Mesenchymal stem cell (in vitro differentiated cells and primary cell): ENCODE results near the gene KRT12.

Experiments
- DNase-seq: peaks from one replicate; pipeline ENCODE4 v3.0.0-alpha.2; 2013
- H2AFZ ChIP-seq: one replicate; pipeline ENCODE4 v1.6.1; 2013; ENCODE audit warnings: low read depth, mild to moderate bottlenecking, control low read depth, inconsistent platforms, low read length, moderate library complexity
- H2AK5ac ChIP-seq: 2 replicates; pipeline ENCODE4 v1.6.1; 2013; ENCODE audit warnings: low read length, moderate library complexity, mild to moderate bottlenecking, inconsistent platforms; ENCODE audit not compliant: severe bottlenecking
- H2BK120ac ChIP-seq: one replicate; pipeline ENCODE4 v1.6.1; 2013; ENCODE audit warnings: low read depth, mild to moderate bottlenecking, inconsistent platforms, low read length, moderate library complexity
- H2BK12ac ChIP-seq, 2 experiments: one replicate each; pipeline ENCODE4 v1.6.1; 2013; ENCODE audit warnings: inconsistent platforms in 2 of 2, low read length in 2 of 2, mild to moderate bottlenecking in 2 of 2, moderate library complexity in 2 of 2, control low read depth in 1 of 2
- H2BK15ac ChIP-seq: one replicate; pipeline ENCODE4 v1.6.1; 2013; ENCODE audit warnings: mild to moderate bottlenecking, low read depth, inconsistent platforms; ENCODE audit not compliant: poor library complexity, severe bottlenecking
- H2BK5ac ChIP-seq: 2 replicates; pipeline ENCODE4 v1.6.1; 2013; ENCODE audit warnings: low read depth, mild to moderate bottlenecking, low read length, control low read depth, inconsistent platforms; ENCODE audit not compliant: poor library complexity, severe bottlenecking
- H3K14ac ChIP-seq, 2 experiments: one replicate each; pipeline ENCODE4 v1.6.1; 2013; ENCODE audit warnings: inconsistent platforms in 2 of 2, low read length in 2 of 2, control low read depth in 1 of 2, mild to moderate bottlenecking in 1 of 2, moderate library complexity in 1 of 2
- H3K18ac ChIP-seq, 2 experiments: one replicate each; pipeline ENCODE4 v1.6.1; 2013; ENCODE audit warnings: inconsistent platforms in 2 of 2, low read length in 2 of 2, control low read depth in 1 of 2, low read depth in 1 of 2, mild to moderate bottlenecking in 1 of 2
- H3K23ac ChIP-seq, 2 experiments: one replicate each; pipeline ENCODE4 v1.6.1; 2013; ENCODE audit warnings: inconsistent platforms in 2 of 2, low read length in 2 of 2, mild to moderate bottlenecking in 2 of 2, moderate library complexity in 2 of 2, control low read depth in 1 of 2
- H3K27ac ChIP-seq: 2 replicates; pipeline ENCODE4 v1.5.1; 2013; ENCODE audit warnings: mild to moderate bottlenecking, moderate library complexity, low read length, control low read depth, inconsistent platforms; ENCODE audit not compliant: poor library complexity, severe bottlenecking
- H3K27me3 ChIP-seq, 2 experiments: 2 replicates each; pipeline versions ENCODE4 v1.6.1 to v1.7.0; 2013; ENCODE audit warnings: low read length in 2 of 2, mild to moderate bottlenecking in 2 of 2, moderate library complexity in 2 of 2, control low read depth in 1 of 2, inconsistent platforms in 1 of 2; ENCODE audit not compliant: control insufficient read depth in 1 of 2, insufficient read depth in 1 of 2
- H3K36me3 ChIP-seq, 2 experiments: 2 replicates each; pipeline versions ENCODE4 v1.6.1 to v1.7.0; 2013; ENCODE audit warnings: low read length in 2 of 2, control low read depth in 1 of 2, inconsistent platforms in 1 of 2, low read depth in 1 of 2, mild to moderate bottlenecking in 1 of 2; ENCODE audit not compliant: insufficient read depth in 2 of 2, control insufficient read depth in 1 of 2
- H3K4ac ChIP-seq, 2 experiments: one replicate each; pipeline ENCODE4 v1.6.1; 2013; ENCODE audit warnings: inconsistent platforms in 2 of 2, low read length in 2 of 2, mild to moderate bottlenecking in 2 of 2, moderate library complexity in 2 of 2, control low read depth in 1 of 2, low read depth in 1 of 2
- H3K4me1 ChIP-seq: 2 replicates; pipeline ENCODE4 v1.6.1; 2013; ENCODE audit warnings: low read depth, low read length, control low read depth; ENCODE audit not compliant: control insufficient read depth, insufficient read depth
- H3K4me2 ChIP-seq: 2 replicates; pipeline ENCODE4 v1.6.1; 2013; ENCODE audit warnings: low read length, mild to moderate bottlenecking, inconsistent platforms; ENCODE audit not compliant: poor library complexity, severe bottlenecking
- H3K4me3 ChIP-seq, 2 experiments: 2 replicates each; pipeline versions ENCODE4 v1.5.1 to v1.7.0; 2013; ENCODE audit warnings: low read length in 2 of 2, mild to moderate bottlenecking in 2 of 2, control low read depth in 1 of 2, low read depth in 1 of 2; ENCODE audit not compliant: insufficient read depth in 1 of 2
- H3K79me1 ChIP-seq: replicated peaks from 2 replicates; pipeline ENCODE4 v1.6.1; 2013; ENCODE audit warnings: mild to moderate bottlenecking, control low read depth, low read length, inconsistent platforms; ENCODE audit not compliant: poor library complexity, severe bottlenecking
- H3K9ac ChIP-seq: 2 replicates; pipeline ENCODE4 v1.7.0; 2013; ENCODE audit warnings: mild to moderate bottlenecking, low read length, moderate library complexity
- H3K9me3 ChIP-seq: 2 replicates; pipeline ENCODE4 v1.7.0; 2013; ENCODE audit warnings: mild to moderate bottlenecking, low read length; ENCODE audit not compliant: control insufficient read depth
- H4K8ac ChIP-seq: one replicate; pipeline ENCODE4 v1.6.1; 2013; ENCODE audit warnings: inconsistent platforms, mild to moderate bottlenecking, low read length, moderate library complexity
- H4K91ac ChIP-seq: one replicate; pipeline ENCODE4 v1.6.1; 2013; ENCODE audit warnings: mild to moderate bottlenecking, low read length, inconsistent platforms
- WGBS: methylation state at CpG from one replicate; pipeline ENCODE4 v1.1.7; 2013; ENCODE audit warnings: mixed read lengths; 5-methylcytosine and 5-hydroxymethylcytosine counted together

KRT12 gene

GRCh38 chr17:40870136-40870535 lies 3.1 kb upstream of the KRT12 start:
- H4K91ac ChIP-seq, result no peak overlapping the region
- H3K18ac ChIP-seq, result no peak overlapping the region
- H2AK5ac ChIP-seq, result no peak overlapping the region
- no peak overlapping the region for H3K4me2 ChIP-seq
- H3K9me3 ChIP-seq, result no peaks in the 10 kb centered on the region
- no peak overlapping the region for H2BK12ac ChIP-seq
- no peak overlapping the region for H2BK15ac ChIP-seq
- no peak overlapping the region for H3K27ac ChIP-seq
- H3K4ac ChIP-seq, result no peak overlapping the region
- H3K27me3 ChIP-seq, result no peaks in the 10 kb centered on the region
- no peak overlapping the region for H3K4me3 ChIP-seq
- H3K36me3 ChIP-seq, result no peaks in the 10 kb centered on the region
- no peaks in the 10 kb centered on the region for H3K79me1 ChIP-seq
- WGBS, result 66% methylated on average over 3 of the region's 4 CpGs
- H2BK120ac ChIP-seq, result no peak overlapping the region
- no peak overlapping the region for H3K23ac ChIP-seq
- no peak overlapping the region for H2BK5ac ChIP-seq
- no peak overlapping the region for H4K8ac ChIP-seq
- no peak overlapping the region for H3K14ac ChIP-seq
- H3K4me1 ChIP-seq, result peaks cover 2% of the 10 kb centered on the region
- H2AFZ ChIP-seq, result no peak overlapping the region
- DNase-seq, result no peak
- no peak overlapping the region for H3K9ac ChIP-seq

- Histone ChIP-seq H2BK15ac (no peak overlapping the region), H3K9me3 (no peaks in the 10 kb centered on the region), H3K27ac (no peak overlapping the region), H3K23ac (no peak overlapping the region), H3K9ac (peak overlapping the region; percentile 15), H3K4me1 (peaks cover 4% of the 10 kb centered on the region), H3K4me2 (no peak overlapping the region), H2AK5ac (no peak overlapping the region), H2BK12ac (no peak overlapping the region), H3K4ac (no peak overlapping the region), H3K4me3 (no peak overlapping the region), H3K14ac (no peak overlapping the region), H2AFZ (no peak overlapping the region), H3K27me3 (no peaks in the 10 kb centered on the region), H4K91ac (no peak overlapping the region), H2BK120ac (no peak overlapping the region), H4K8ac (no peak overlapping the region), H3K79me1 (no peaks in the 10 kb centered on the region), H3K36me3 (no peaks in the 10 kb centered on the region), H2BK5ac (no peak overlapping the region), H3K18ac (no peak overlapping the region)
- no peak for DNase-seq
- WGBS, result 90% methylated on average over 13 of the region's 14 CpGs
Observed at GRCh38 chr17:40864661-40865390, 2.2 kb downstream of the KRT12 start.

GRCh38 chr17:40862985-40863733 lies 3.9 kb downstream of the KRT12 start:
- Histone ChIP-seq H4K8ac (no peak overlapping the region), H3K79me1 (no peaks in the 10 kb centered on the region), H3K27me3 (no peaks in the 10 kb centered on the region), H3K9ac (no peak overlapping the region), H2BK5ac (no peak overlapping the region), H3K14ac (no peak overlapping the region), H3K23ac (no peak overlapping the region), H3K4me3 (no peak overlapping the region), H3K9me3 (no peaks in the 10 kb centered on the region), H3K36me3 (no peaks in the 10 kb centered on the region), H3K18ac (no peak overlapping the region), H2AFZ (no peak overlapping the region), H2BK120ac (no peak overlapping the region), H3K27ac (no peak overlapping the region), H3K4me2 (no peak overlapping the region), H2AK5ac (no peak overlapping the region), H2BK15ac (no peak overlapping the region), H2BK12ac (no peak overlapping the region), H3K4me1 (peaks cover 4% of the 10 kb centered on the region), H4K91ac (no peak overlapping the region), H3K4ac (no peak overlapping the region)
- 63% methylated on average over 35 of the region's 39 CpGs for WGBS
- peak; percentile 15 for DNase-seq

DNA sequence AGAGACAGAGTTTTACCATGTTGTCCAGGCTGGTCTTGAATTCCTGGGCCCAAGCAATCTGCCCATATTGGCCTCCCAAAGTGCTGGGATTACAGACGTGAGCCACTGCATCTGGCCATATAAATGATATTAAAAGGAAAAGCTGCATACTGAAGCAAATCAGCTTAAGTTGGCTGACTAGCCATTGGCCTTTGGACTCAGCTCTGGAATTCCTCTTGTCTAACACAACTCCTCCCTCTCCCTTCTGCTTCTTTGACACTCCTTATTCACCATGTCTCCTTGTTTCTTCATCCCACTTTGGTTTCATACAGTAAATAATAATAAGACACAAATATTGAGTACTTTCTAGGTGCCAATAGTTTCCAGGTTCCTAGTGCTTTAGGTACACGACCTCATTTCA lies 7.5 kb downstream of the KRT12 start:
- no peak overlapping the region for H4K8ac ChIP-seq
- no peak overlapping the region for H2BK120ac ChIP-seq
- H3K4me3 ChIP-seq, result no peak overlapping the region
- no peak overlapping the region for H3K4me2 ChIP-seq
- H3K23ac ChIP-seq, result no peak overlapping the region
- no peaks in the 10 kb centered on the region for H3K27me3 ChIP-seq
- WGBS, result 94% methylated on average over 1 of the region's 2 CpGs
- H2BK5ac ChIP-seq, result no peak overlapping the region
- no peak overlapping the region for H3K27ac ChIP-seq
- no peak overlapping the region for H2AFZ ChIP-seq
- H3K4ac ChIP-seq, result no peak overlapping the region
- H4K91ac ChIP-seq, result no peak overlapping the region
- no peaks in the 10 kb centered on the region for H3K36me3 ChIP-seq
- H3K9ac ChIP-seq, result no peak overlapping the region
- H2BK12ac ChIP-seq, result no peak overlapping the region
- no peak overlapping the region for H2BK15ac ChIP-seq
- no peak overlapping the region for H3K14ac ChIP-seq
- H3K4me1 ChIP-seq, result no peaks in the 10 kb centered on the region
- no peaks in the 10 kb centered on the region for H3K9me3 ChIP-seq
- peak overlapping the region; percentile 31 for H2AK5ac ChIP-seq
- H3K18ac ChIP-seq, result no peak overlapping the region
- H3K79me1 ChIP-seq, result no peaks in the 10 kb centered on the region
- no peak for DNase-seq
